ENCODE measurements around the gene CHD2. TPM values are rescaled to one million over a fixed set of nuclear protein-coding genes. Genes with fewer than 3 reads are reported as not detected.

CHD2 gene
- total RNA-seq, 1 donor from 2014 or later, result 155 TPM

DNA sequence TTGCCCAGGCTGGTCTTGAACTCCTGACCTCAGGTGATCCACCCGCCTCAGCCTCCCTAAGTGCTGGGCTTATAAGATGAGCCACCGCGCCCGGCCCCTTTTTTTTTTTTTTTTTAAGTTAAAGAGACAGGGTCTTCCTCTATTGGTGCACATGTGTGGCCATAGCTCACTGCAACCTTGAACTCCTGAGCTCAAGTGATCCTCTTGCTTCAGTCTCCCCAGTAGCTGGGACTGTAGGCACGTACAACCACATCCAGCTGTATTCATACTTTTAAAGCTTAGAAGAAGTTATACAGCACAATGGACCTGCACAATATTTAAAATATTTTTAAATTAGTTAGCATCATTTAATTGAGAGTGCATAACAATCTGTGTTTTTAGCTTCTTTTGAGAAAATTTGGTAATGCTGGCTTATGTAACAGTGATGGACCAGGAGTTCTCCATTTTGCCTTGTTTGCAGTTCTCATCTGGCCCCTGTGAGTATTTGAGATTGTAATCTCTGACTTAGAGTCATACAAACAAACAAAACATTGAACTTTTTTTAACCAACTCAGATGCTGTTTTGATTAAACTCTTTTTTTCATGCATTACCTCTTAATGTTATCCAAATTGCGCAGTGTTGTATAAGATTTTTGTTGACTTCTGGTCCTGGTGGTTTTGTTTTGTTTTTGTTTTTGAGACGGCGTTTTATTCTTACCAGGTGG lies 33.0 kb downstream of the CHD2 start:
- no peak for DNase-seq

- DNase-seq, result no peak
Observed at GRCh38 chr15:92933831-92934230, 33.7 kb downstream of the CHD2 start.

GRCh38 chr15:92934716-92935115 lies 34.6 kb downstream of the CHD2 start:
- no peak for DNase-seq

DNA sequence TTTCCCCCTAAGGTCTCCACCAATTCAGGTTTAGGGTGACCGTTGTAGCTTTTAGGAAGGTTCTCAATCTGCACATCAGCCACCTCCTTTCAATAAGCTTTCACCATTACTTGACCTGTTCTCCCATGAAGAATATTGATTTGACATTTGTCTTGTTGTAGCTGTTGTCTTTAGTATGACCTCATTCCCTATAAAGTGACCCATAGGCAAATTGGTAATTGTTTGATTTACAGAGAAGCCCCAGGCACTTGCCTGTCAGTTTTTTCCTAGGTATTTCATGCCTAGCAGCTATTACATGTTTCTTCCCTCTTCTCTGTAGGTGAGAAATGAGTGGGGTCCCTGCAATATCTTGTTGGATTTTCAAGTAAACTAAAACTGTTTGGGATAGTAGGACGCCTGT lies 36.0 kb downstream of the CHD2 start:
- no peak for DNase-seq

GRCh38 chr15:92936693-92937092 lies 36.6 kb downstream of the CHD2 start:
- no peak for DNase-seq

DNA sequence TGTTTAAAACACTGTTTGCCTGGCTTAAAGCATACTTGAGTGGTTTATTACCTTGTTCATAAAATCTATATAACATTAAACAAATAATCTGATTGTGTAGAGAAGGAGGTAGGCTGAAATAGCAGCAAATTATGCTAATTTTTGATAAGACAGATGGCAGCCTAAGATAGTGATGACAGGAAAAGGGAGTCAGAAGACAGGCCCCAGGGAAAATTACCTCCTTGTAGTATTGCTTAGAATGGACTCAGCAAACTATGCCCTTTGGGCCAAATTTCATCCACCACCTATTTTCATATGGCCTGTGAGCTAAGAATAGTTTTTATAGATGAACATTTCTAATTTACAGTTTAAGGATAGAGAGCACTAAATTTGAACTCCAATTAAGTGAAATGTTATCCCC lies 37.8 kb downstream of the CHD2 start:
- no peak for DNase-seq

DNA sequence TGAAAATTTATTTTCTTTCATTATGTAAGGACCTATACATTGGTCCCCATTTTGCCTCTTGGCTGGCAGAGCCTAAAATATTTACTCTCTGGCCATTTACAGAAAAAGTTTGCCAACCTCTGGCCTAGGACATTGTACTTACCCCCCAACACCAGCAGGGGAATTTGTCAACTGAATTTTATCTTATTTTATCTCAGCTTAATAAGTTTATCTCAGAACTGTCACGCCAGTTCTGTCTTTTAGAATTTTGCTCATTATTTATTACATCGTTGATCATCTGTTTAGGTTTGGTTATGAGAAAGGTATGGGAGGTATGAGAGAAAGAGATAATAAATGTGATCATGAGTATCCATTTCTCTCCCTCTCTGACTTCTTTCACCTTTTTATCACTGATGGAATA lies 38.3 kb downstream of the CHD2 start:
- no peak for DNase-seq

- no peak for DNase-seq
Observed at GRCh38 chr15:92941668-92942067, 41.5 kb downstream of the CHD2 start.

DNA sequence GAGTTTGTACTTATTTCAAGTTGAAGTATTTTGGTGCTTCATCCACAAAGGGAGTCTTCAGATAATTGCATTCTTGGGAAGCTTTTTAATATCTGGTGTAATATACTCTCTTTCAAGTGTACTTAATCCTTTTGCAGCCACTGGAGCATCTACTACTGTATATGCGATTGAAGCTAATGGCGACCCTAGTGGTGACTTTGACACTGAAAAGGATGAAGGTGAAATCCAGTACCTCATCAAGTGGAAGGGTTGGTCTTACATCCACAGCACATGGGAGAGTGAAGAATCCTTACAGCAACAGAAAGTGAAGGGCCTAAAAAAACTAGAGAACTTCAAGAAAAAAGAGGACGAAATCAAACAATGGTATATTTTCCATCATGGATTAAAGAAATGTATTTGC lies 42.6 kb downstream of the CHD2 start:
- no peak for DNase-seq

- DNase-seq, result no peak
Observed at GRCh38 chr15:92943581-92943980, 43.5 kb downstream of the CHD2 start.

DNA sequence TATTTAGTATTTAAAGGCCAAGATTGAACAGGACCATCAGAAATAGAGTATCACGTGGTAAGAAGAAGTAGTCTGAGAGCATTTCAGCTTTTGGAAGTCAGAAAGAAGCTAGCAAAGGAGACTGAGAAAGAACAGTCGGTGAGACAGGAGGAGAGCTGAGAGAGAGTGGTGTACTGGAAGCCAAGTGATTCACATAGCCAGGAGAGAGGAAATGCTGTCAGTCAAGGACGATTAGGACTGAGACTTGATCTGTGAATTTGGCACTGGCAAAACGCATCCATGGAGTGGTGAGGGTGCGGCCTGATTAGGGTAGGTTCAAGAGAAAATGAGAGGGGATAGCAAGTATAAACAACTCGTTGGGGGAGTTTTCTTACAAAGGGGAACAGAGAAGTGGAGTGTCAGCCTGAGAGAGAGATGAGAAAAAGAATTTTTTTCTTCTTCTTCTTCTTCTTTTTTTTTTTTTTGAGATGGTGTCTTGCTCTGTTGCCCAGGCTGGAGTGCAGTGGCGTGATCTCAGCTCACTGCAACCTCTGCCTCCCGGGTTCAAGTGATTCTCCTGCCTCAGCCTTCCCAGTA lies 44.9 kb downstream of the CHD2 start:
- no peak for DNase-seq

DNA sequence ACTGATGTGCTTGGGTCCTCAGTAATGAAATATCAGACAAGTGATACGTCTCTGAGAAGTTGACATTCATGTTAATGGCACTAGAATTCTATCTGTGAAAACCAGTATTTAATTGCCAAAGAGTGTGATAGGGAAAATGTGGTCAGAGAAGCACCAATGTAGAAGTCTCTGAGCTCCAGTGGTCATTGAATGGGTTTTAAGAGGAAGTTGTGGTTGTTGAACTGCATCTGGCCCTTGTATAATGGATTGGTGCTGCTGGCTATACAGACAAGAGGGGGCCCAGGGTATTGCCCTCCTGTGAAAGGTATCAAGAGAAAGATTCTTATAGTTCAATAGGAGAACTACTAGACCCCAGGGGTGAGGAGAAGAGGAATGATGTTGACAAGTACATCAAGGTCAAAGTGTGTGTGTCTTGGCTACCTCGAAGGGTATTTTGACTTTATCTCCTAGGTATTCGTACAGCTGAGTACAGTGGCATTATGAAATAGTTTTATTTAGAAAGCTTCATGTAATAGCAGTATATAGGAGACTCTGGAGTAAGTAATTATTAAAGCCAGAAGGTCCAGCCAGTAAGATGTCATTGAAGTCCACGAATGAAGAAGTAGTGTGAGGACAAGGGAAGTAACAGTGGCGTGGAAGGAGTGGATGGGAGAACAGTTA lies 47.1 kb downstream of the CHD2 start:
- no peak for DNase-seq

DNA sequence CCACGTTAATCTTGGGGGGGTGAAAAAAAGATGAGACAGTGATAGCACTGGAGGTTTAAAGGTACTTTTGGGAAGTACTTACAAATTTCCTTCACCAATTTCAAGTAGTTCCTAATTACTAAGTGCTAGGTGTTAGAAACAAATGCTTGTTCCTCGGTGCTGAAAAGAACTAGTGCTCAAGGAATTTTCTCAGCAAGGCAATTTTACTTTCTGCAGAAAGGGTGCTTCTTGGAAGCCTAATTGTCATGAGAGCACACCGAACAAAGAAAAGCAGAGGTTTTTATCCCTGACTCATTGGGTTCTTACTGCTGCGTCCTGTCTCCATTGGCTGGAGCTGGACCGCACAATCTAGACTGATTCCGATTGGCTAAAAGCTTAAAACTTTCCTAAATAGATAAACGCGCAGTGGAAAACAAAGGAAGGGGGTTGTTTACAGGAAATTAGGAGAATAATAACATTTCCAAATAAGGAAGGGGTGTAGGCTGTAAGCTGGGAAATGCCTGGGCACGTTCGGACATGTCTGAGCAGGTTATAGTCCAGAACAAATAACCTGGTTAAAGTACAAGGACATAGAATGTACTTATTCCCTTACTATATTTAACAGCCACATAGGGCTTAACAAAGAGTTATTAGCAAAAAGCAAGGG lies 49.6 kb downstream of the CHD2 start:
- DNase-seq, result no peak

- DNase-seq, result no peak
Observed at GRCh38 chr15:92951800-92952457, 51.8 kb downstream of the CHD2 start.

- no peak for DNase-seq
Observed at GRCh38 chr15:92952458-92952850, 52.3 kb downstream of the CHD2 start.

GRCh38 chr15:92953566-92953965 lies 53.4 kb downstream of the CHD2 start:
- no peak for DNase-seq

DNA sequence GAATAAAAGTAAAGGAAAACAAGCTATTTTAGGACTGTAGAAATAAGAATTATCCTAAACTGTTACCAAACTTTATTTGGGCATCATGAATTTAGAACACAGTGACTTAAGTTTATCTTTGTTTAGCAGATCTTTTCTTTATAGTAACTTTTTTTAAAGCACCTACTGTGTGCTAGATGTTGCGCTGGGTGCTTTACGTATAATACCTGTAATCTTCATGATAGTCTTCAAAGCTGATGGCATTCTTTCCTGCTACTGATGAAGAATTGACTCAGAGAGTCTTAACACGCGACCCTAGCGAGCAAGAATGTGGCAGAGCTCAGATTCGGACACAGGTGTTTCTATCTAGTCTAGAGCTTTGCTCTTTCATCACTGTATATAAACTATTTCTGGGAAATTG lies 53.9 kb downstream of the CHD2 start:
- DNase-seq, result no peak

- no peak for DNase-seq
Observed at GRCh38 chr15:92954578-92954977, 54.5 kb downstream of the CHD2 start.

DNA sequence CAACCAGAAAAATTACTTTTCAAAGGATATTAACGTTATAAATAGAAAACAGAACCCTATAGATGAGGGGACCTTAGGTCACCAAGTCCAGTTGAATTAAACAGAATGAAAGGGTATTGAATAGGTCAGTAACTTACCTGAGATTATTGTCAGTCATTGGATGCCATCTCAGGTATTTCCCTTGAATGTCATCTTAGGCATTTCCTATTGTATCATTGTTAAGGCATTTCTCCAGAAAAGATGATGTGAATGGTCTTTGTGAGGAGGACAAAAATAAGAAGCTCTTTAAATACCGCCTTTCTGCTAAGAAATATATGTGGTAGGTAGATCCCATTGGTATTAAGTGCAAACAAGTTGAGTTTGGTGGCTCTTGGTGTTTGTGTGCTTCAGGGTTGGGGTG lies 55.6 kb downstream of the CHD2 start:
- DNase-seq, result no peak

- no peak for DNase-seq
Observed at GRCh38 chr15:92958105-92958504, 58.0 kb downstream of the CHD2 start.

GRCh38 chr15:92959219-92959618 lies 59.1 kb downstream of the CHD2 start:
- no peak for DNase-seq

DNA sequence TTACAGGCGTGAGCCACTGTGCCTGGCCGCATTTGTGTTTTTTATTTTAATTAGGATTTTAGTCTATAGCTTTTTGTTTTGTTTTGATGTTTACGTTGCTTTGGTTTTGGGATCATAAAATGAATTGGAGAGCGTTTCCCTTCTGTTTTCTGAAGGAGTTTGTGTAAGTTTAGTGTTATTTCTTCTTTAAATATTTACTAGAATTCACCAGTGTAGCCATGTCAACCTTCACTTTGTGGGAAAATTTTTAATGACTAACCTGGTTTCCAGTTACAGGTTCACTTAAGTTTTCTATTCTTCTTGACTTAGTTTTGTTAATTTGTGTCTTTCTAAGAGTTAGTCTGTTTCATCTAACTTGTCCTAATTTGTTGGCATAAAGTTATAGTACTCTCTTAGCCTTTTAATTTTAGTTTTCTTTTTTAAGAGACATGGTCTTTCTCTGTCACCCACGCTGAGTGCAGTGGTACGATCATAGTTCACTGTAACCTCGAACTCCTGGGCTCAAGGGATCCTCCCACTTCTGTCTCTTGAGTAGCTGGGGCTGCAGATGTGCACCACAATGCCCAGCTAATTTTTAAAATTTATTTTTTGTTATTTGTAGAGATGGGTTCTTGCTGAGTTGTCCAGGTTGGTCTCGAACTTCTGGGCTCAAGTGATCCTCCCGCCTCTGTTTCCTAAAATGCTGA lies 61.0 kb downstream of the CHD2 start:
- no peak for DNase-seq
